Activated T-helper 17 cell treated with anti-CD3 and anti-CD28 coated beads, Interleukin-2, amount 50 U/mL, for 72 hours (primary cell): ENCODE data around the gene REC8. TPM values are rescaled to one million over a fixed set of nuclear protein-coding genes. Genes with fewer than 3 reads are reported as not detected.

Experiments
- ATAC-seq: fragments of 150-1000 bp; cut with Tn5 transposase; replicated peaks from 2 replicates; pipeline ENCODE4 v1.10.0; 2021; ENCODE audit warnings: mild to moderate bottlenecking, moderate library complexity
- H3K27ac Mint-ChIP-seq: one replicate; pipeline ENCODE4 v1.8.0; 2022; ENCODE audit warnings: mixed read lengths
- H3K27me3 Mint-ChIP-seq: one replicate; pipeline ENCODE4 v1.8.0; 2022; ENCODE audit warnings: mixed read lengths
- H3K36me3 Mint-ChIP-seq: one replicate; pipeline ENCODE4 v1.8.0; 2022; ENCODE audit warnings: low read depth, mild to moderate bottlenecking, mixed read lengths
- H3K4me1 Mint-ChIP-seq: one replicate; pipeline ENCODE4 v1.8.0; 2022; ENCODE audit warnings: mixed read lengths
- H3K4me3 Mint-ChIP-seq: one replicate; pipeline ENCODE4 v1.8.0; 2022; ENCODE audit warnings: mild to moderate bottlenecking, mixed read lengths
- H3K9me3 Mint-ChIP-seq: one replicate; pipeline ENCODE4 v1.8.0; 2022; ENCODE audit warnings: mixed read lengths
- total RNA-seq, 2 donors: library from RNA; stranded (reverse); gene quantifications; one replicate each; pipeline ENCODE4 v1.2.3, GENCODE V29; 2022

REC8 gene
- total RNA-seq, 2 donors from 2014 or later, result 35.7 to 58.8 TPM

DNA sequence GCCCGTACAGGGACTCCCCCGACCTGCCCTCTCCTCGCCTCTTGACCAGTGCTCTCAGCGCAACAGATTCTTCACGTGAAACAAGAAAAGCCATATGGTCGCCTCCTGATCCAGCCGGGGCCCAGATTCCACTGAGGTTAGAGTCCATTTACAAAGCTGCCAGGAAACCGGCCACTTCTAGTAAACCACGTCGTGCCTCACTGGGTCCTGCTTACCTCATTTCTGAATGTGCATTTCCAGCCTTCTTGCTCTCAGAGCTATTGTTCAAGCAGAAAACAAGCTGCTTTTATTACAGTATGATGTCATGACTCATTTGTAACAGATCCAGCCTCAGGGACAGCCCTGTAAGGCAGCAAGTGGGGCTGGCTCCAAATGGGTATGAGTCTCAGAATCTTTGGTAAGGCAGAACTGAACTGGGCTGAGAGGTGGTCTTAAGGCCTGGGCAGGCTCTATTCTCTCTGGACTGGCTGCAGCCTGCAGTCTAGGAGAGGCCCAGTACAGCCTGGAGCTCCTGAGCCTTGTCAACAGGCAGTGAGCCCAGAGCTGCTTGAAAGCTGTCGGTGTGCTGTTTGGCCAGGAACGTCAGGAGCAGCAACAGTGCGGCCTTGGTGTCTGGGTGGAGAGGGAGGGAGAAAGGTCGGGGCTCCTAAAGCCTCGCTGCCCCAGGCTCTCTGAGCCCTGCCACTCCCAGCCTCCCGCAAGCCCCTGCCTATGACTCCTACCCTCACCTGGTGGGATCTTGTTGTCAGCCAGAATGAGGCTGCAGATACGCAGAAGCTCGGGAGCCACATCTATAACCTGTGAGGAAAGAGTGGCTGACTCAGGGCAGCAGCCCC lies 8.3 kb downstream of the REC8 start:
- H3K9me3 Mint-ChIP-seq, result no peaks in the 10 kb centered on the region
- H3K4me3 Mint-ChIP-seq, result no peak overlapping the region
- peaks cover 85% of the 10 kb centered on the region for H3K36me3 Mint-ChIP-seq
- peak overlapping the region; percentile 5 for H3K27ac Mint-ChIP-seq
- ATAC-seq, result no peak
- no peaks in the 10 kb centered on the region for H3K27me3 Mint-ChIP-seq
- no peaks in the 10 kb centered on the region for H3K4me1 Mint-ChIP-seq

GRCh38 chr14:24181371-24182077 lies 9.6 kb downstream of the REC8 start:
- Mint-ChIP-seq H3K4me3 (no peak overlapping the region), H3K27ac (no peak overlapping the region), H3K27me3 (no peaks in the 10 kb centered on the region), H3K9me3 (no peaks in the 10 kb centered on the region), H3K4me1 (no peaks in the 10 kb centered on the region), H3K36me3 (peaks cover 85% of the 10 kb centered on the region)
- peak; percentile 8 for ATAC-seq

GRCh38 chr14:24182110-24182882 lies 10.4 kb downstream of the REC8 start:
- Mint-ChIP-seq H3K4me1 (peaks cover 4% of the 10 kb centered on the region), H3K36me3 (peaks cover 82% of the 10 kb centered on the region), H3K27me3 (no peaks in the 10 kb centered on the region), H3K9me3 (no peaks in the 10 kb centered on the region), H3K27ac (no peak overlapping the region), H3K4me3 (no peak overlapping the region)
- no peak for ATAC-seq

DNA sequence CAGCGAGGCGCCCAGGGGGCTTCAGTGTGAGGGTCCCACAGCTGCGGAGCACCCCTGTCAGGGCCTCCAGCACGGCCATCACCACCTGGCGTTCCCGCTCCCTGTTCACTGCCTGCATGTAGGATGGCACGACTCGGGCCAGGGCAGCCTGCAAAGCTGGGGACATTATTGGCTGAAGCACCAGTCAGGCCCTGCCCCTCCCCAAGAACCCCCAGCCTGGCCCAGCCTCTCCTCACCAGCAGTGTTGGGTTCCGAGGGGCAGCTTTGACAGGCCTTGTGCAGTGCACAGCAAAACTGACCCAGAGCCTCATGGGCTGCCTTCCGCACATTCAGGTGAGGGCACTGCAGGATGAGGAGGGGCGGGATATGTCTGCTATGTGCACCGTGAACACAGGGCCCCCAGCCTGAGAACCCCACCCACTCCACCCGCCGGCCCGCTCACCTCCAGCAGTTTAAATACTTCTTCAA lies 11.2 kb downstream of the REC8 start:
- no peaks in the 10 kb centered on the region for H3K9me3 Mint-ChIP-seq
- no peak overlapping the region for H3K4me3 Mint-ChIP-seq
- ATAC-seq, result no peak
- peak overlapping the region; percentile 41 for H3K27ac Mint-ChIP-seq
- H3K36me3 Mint-ChIP-seq, result peaks cover 76% of the 10 kb centered on the region
- H3K4me1 Mint-ChIP-seq, result peaks cover 5% of the 10 kb centered on the region
- no peaks in the 10 kb centered on the region for H3K27me3 Mint-ChIP-seq

GRCh38 chr14:24184104-24184970 lies 12.5 kb downstream of the REC8 start:
- no peaks in the 10 kb centered on the region for H3K27me3 Mint-ChIP-seq
- H3K27ac Mint-ChIP-seq, result no peak overlapping the region
- H3K36me3 Mint-ChIP-seq, result peaks cover 66% of the 10 kb centered on the region
- no peak overlapping the region for H3K4me3 Mint-ChIP-seq
- H3K4me1 Mint-ChIP-seq, result peaks cover 9% of the 10 kb centered on the region
- H3K9me3 Mint-ChIP-seq, result no peaks in the 10 kb centered on the region
- no peak for ATAC-seq

GRCh38 chr14:24185026-24185425 lies 13.1 kb downstream of the REC8 start:
- Mint-ChIP-seq H3K36me3 (peaks cover 62% of the 10 kb centered on the region), H3K4me1 (peaks cover 12% of the 10 kb centered on the region)

GRCh38 chr14:24185741-24186140 lies 13.9 kb downstream of the REC8 start:
- Mint-ChIP-seq H3K27ac (no peak overlapping the region), H3K4me3 (no peak overlapping the region), H3K4me1 (peaks cover 15% of the 10 kb centered on the region), H3K36me3 (peaks cover 61% of the 10 kb centered on the region), H3K27me3 (no peaks in the 10 kb centered on the region), H3K9me3 (no peaks in the 10 kb centered on the region)
- ATAC-seq, result no peak

More at GRCh38 chr14:24185026-24185425, 13.1 kb downstream of the REC8 start:
- H3K27me3 Mint-ChIP-seq, result no peaks in the 10 kb centered on the region
- no peak overlapping the region for H3K27ac Mint-ChIP-seq
- no peak overlapping the region for H3K4me3 Mint-ChIP-seq
- no peak for ATAC-seq
- H3K9me3 Mint-ChIP-seq, result no peaks in the 10 kb centered on the region

GRCh38 chr14:24186831-24187538 lies 15.1 kb downstream of the REC8 start:
- Mint-ChIP-seq H3K27me3 (no peaks in the 10 kb centered on the region), H3K4me3 (peak overlapping the region; percentile 84), H3K27ac (peak overlapping the region; percentile 77), H3K4me1 (peaks cover 15% of the 10 kb centered on the region), H3K36me3 (peaks cover 63% of the 10 kb centered on the region), H3K9me3 (no peaks in the 10 kb centered on the region)
- ATAC-seq, result no peak

DNA sequence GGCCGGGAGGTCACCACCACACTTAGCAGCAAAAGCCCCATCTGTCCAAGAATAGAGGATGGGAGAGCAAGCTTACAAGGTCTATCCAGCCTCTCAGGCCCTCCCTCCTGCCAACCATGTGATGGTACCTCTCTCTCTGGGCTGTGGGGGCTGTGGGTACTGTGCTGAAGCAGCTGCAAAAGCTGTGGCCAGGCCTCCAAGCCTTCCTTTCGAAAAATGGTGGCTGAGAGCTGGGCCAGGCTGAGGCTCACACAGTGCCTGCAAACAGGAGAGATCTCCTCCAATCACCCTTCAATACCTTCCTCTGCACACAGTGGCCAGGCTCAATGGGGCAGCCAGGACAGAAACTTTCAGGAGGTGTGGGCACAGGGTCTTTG lies 15.6 kb downstream of the REC8 start:
- H3K27ac Mint-ChIP-seq, result peak overlapping the region; percentile 77
- peaks cover 20% of the 10 kb centered on the region for H3K4me1 Mint-ChIP-seq
- peaks cover 63% of the 10 kb centered on the region for H3K36me3 Mint-ChIP-seq
- ATAC-seq, result no peak
- H3K9me3 Mint-ChIP-seq, result no peaks in the 10 kb centered on the region
- peak overlapping the region; percentile 84 for H3K4me3 Mint-ChIP-seq
- no peaks in the 10 kb centered on the region for H3K27me3 Mint-ChIP-seq

DNA sequence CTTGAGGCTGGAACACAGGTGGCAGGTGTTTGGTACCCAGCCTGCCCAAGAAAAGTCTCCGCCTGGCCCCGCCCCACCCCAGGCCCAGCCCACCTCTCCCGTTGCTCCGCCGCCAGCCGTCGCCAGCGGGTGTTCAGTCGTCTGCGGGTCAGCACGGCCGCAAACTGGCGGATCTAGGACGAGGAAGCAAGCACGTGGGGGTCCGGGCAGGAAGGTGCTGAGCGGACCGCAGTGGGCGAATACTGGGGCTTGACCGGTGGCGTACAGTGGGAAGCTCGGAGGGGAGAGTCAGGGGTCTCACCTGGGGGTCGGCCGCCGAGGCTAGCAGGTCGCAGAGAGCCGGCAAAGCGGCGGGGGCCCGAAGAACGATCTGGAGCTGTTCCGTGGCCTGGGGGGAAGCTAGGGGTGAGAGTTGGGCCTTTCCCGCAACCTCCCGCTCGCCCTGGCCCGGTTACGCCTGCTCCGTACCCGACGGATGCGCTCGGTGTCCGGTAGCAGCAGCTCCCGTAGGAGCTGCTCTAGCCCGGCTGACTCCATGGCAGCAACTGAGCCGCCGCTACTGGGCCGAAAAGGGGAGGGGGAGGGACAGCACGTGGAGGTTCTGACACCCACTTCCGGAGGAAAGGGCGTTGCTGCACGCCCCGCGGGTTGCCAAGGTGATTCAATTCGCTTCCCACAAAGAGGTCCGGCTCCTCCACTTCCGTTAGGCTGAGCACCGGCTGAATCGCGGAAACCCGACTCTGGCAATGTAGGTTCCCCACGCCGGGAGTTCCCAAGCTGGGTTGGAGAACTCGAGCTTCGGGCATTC lies 16.6 kb downstream of the REC8 start, which contains the start of gene IPO4:
Gene IPO4, minus strand, starts transcription at position 566 of the 808 bp plus-strand sequence. Its CDS starts 29 bp downstream, at position 537.
- Mint-ChIP-seq H3K27ac (peak within 1 kb of the TSS; percentile 77), H3K27me3 (no peaks in the 10 kb centered on the region), H3K4me3 (peak within 1 kb of the TSS; percentile 84), H3K9me3 (no peaks in the 10 kb centered on the region), H3K36me3 (peaks cover 61% of the 10 kb centered on the region), H3K4me1 (peaks cover 25% of the 10 kb centered on the region)
- peak; percentile 98 for ATAC-seq

DNA sequence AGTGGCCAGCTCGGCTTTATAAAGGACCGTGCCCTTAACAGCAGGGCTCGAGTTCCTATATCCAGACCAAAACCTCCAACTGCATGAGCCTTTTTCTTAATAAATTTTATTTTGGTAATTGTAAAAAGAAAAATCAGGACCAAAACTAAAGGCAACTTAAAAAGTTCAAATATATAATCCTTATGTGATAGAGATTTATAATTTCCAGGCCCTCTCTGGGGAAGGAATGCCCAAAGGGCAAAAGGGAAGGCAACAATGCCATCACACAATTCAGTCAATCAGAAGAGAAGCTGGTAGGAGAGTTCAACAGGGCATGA lies 17.1 kb downstream of the REC8 start:
- Mint-ChIP-seq H3K27ac (peak overlapping the region; percentile 77), H3K4me1 (peaks cover 28% of the 10 kb centered on the region), H3K9me3 (no peaks in the 10 kb centered on the region), H3K36me3 (peaks cover 61% of the 10 kb centered on the region), H3K4me3 (peak overlapping the region; percentile 84), H3K27me3 (no peaks in the 10 kb centered on the region)
- no peak for ATAC-seq

GRCh38 chr14:24189460-24189859 lies 17.6 kb downstream of the REC8 start:
- Mint-ChIP-seq H3K4me3 (peak overlapping the region; percentile 84), H3K27me3 (no peaks in the 10 kb centered on the region), H3K9me3 (no peaks in the 10 kb centered on the region), H3K4me1 (peaks cover 32% of the 10 kb centered on the region), H3K36me3 (peaks cover 65% of the 10 kb centered on the region), H3K27ac (peak overlapping the region; percentile 77)
- ATAC-seq, result no peak
